Stimulated activated CD4-positive, alpha-beta T cell treated with anti-CD3 and anti-CD28 coated beads, Interleukin-2, amount 100 ng/mL, for 48 hours (primary cell): Measurements from ENCODE around the gene PDZRN3.

ENCODE experiments used
- DNase-seq, 2 donors: peaks; one replicate each; pipeline ENCODE4 v3.0.0-alpha.2; 2020

PDZRN3 gene

GRCh38 chr3:73624821-73625665 is at the start of gene PDZRN3:
PDZRN3 (minus strand) TSS chr3:73624941.
- DNase-seq: no peak

- no peak for DNase-seq
Measured at GRCh38 chr3:73674280-73674679, 49.5 kb upstream of the PDZRN3 start.

GRCh38 chr3:73669260-73669659 is 44.5 kb upstream of the PDZRN3 start:
- no peak for DNase-seq

GRCh38 chr3:73668391-73668790 is 43.6 kb upstream of the PDZRN3 start:
- no peak for DNase-seq

GRCh38 chr3:73667889-73668288 is 43.1 kb upstream of the PDZRN3 start:
- no peak for DNase-seq

- no peak for DNase-seq
Measured at GRCh38 chr3:73665286-73665685, 40.5 kb upstream of the PDZRN3 start.

- DNase-seq: no peak
Measured at GRCh38 chr3:73664389-73664788, 39.6 kb upstream of the PDZRN3 start.

- no peak for DNase-seq
Measured at GRCh38 chr3:73663495-73663894, 38.8 kb upstream of the PDZRN3 start.

GRCh38 chr3:73661265-73661664 is 36.5 kb upstream of the PDZRN3 start:
- no peak for DNase-seq

- DNase-seq: no peak
Measured at GRCh38 chr3:73658227-73658626, 33.5 kb upstream of the PDZRN3 start.

GRCh38 chr3:73657186-73657585 is 32.4 kb upstream of the PDZRN3 start:
- no peak for DNase-seq

GRCh38 chr3:73656241-73656890 is 31.6 kb upstream of the PDZRN3 start:
- no peak for DNase-seq

GRCh38 chr3:73655197-73655596 is 30.5 kb upstream of the PDZRN3 start:
- DNase-seq: no peak

- no peak for DNase-seq
Measured at GRCh38 chr3:73653877-73654276, 29.1 kb upstream of the PDZRN3 start.

GRCh38 chr3:73653351-73653750 is 28.6 kb upstream of the PDZRN3 start:
- no peak for DNase-seq

GRCh38 chr3:73652896-73653295 is 28.2 kb upstream of the PDZRN3 start:
- DNase-seq: no peak

GRCh38 chr3:73637042-73637441 is 12.3 kb upstream of the PDZRN3 start:
- DNase-seq: no peak

- no peak for DNase-seq
Measured at GRCh38 chr3:73635254-73635653, 10.5 kb upstream of the PDZRN3 start.

- DNase-seq: no peak
Measured at GRCh38 chr3:73633916-73634344, 9.2 kb upstream of the PDZRN3 start.

GRCh38 chr3:73633453-73633852 is 8.7 kb upstream of the PDZRN3 start:
- DNase-seq: no peak

GRCh38 chr3:73626106-73626505 is 1.4 kb upstream of the PDZRN3 start:
- no peak for DNase-seq

GRCh38 chr3:73624017-73624820 is 522 bp downstream of the PDZRN3 start:
- DNase-seq: no peak

GRCh38 chr3:73623346-73623745 is 1.4 kb downstream of the PDZRN3 start:
- no peak for DNase-seq
